Measurements from ENCODE around the gene P2RX1.

The P2RX1 gene

DNA sequence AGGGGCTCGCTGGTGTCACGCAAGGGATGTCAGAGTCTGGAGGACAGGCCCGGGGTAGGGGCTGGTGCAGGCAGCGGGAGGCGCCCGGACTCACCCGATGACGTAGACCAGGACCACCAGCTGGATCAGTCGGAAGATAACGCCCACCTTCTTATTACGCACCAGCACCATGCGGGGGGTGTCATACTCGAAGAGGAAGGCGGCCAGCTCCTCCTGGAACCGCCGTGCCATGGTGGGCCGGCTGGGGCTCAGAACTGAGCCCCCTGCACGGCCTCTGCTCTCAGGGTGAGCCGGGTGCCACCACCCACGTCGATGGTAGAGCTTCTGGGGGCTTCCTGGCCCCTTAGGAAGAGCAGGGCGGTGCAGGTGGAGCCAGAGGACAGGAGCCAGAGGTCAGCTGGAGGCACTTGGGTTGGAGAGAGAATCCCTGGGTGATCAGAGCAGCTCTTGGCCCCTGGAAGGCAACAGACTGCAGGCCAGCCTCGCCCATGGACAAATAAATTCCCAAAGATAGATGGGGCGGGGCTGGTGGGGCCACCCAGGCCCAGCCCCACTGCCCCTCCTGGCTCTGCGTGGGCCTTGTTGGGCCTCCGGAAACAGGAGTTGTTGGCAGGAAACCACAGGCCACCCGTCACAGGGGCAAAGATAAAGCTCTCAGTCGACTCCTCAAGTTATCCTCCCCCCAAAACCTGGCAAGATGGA is at the start of gene P2RX1:
P2RX1 (minus strand) TSS at position 471 of the 702 bp plus-strand sequence; CDS start at position 231, 240 bp downstream.
- H3K4me1 Mint-ChIP-seq = peaks cover 47% of the 10 kb centered on the region
- no peaks in the 10 kb centered on the region for H3K27me3 Mint-ChIP-seq
- no peaks in the 10 kb centered on the region for H3K9me3 Mint-ChIP-seq
- ATAC-seq (replicated peaks; ENCODE audit: extremely low read depth, poor library complexity, severe bottlenecking) (peak; percentile 55), DNase-seq (ENCODE audit: low spot score in 2 of 2) (peak in 1 of 2 donors; percentile 26)
- H3K27ac Mint-ChIP-seq (ENCODE audit: low read depth) = peak within 1 kb of the TSS; percentile 81
- H3K4me3 Mint-ChIP-seq = peak within 1 kb of the TSS; percentile 56
- peaks cover 19% of the 10 kb centered on the region for H3K36me3 Mint-ChIP-seq (ENCODE audit: insufficient read depth)

DNA sequence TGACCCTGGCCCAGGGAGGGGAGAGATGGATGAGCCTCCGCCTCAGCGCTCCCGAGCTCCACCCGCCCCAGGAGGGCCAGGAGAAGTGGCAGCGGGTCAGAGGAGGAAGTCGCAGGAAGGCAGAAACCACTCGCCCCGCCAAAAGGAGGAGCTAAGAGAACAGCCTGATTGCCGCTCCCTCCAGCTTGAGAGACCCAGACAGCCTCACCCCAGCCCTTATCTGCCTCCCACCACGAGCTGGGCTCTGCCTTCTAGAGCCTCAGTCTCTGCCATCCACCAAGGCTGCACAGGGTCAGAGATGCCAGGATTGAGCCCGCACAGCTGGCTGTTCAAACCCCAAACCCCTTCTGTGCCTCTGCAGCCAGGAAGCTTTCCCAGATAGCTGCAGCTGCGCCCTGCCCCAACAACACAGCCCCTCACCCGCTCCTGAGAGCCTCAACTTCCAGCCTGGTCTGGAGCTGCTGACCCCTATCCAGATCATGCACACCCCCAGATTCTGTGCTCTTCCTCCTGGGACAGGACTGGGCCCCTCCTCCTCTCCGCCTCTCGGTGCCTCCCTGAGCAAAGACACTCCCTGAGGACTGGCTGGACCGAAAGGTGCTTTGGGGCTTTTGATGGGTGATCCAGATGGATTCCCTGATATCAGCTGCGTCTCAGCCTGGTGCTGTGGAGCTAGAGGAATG is 49.0 kb upstream of the P2RX1 start:
- DNase-seq (ENCODE audit: low spot score in 2 of 2) (peak; percentile 39 to 55), ATAC-seq (replicated peaks; ENCODE audit: extremely low read depth, poor library complexity, severe bottlenecking) (peak; percentile 57)
- Mint-ChIP-seq H3K4me1 (peaks cover 41% of the 10 kb centered on the region), H3K9me3 (no peaks in the 10 kb centered on the region), H3K27me3 (no peaks in the 10 kb centered on the region), H3K4me3 (peak overlapping the region; percentile 87), H3K36me3 (ENCODE audit: insufficient read depth) (peaks cover 14% of the 10 kb centered on the region), H3K27ac (ENCODE audit: low read depth) (peak overlapping the region; percentile 82)

GRCh38 chr17:3964203-3965117 is 48.2 kb upstream of the P2RX1 start, which contains the start of gene ATP2A3:
TSS of gene ATP2A3 (minus strand) at chr17:3964437. CDS start at chr17:3964291, 146 bp downstream.
- Mint-ChIP-seq H3K27ac (ENCODE audit: low read depth) (peak within 1 kb of the TSS; percentile 82), H3K9me3 (no peaks in the 10 kb centered on the region), H3K36me3 (ENCODE audit: insufficient read depth) (peaks cover 14% of the 10 kb centered on the region), H3K4me3 (peak within 1 kb of the TSS; percentile 90), H3K27me3 (no peaks in the 10 kb centered on the region), H3K4me1 (peaks cover 47% of the 10 kb centered on the region)
- peak; percentile 69 for ATAC-seq (replicated peaks; ENCODE audit: extremely low read depth, poor library complexity, severe bottlenecking)
- peak; percentile 28 to 35 for DNase-seq (ENCODE audit: low spot score in 2 of 2)

DNA sequence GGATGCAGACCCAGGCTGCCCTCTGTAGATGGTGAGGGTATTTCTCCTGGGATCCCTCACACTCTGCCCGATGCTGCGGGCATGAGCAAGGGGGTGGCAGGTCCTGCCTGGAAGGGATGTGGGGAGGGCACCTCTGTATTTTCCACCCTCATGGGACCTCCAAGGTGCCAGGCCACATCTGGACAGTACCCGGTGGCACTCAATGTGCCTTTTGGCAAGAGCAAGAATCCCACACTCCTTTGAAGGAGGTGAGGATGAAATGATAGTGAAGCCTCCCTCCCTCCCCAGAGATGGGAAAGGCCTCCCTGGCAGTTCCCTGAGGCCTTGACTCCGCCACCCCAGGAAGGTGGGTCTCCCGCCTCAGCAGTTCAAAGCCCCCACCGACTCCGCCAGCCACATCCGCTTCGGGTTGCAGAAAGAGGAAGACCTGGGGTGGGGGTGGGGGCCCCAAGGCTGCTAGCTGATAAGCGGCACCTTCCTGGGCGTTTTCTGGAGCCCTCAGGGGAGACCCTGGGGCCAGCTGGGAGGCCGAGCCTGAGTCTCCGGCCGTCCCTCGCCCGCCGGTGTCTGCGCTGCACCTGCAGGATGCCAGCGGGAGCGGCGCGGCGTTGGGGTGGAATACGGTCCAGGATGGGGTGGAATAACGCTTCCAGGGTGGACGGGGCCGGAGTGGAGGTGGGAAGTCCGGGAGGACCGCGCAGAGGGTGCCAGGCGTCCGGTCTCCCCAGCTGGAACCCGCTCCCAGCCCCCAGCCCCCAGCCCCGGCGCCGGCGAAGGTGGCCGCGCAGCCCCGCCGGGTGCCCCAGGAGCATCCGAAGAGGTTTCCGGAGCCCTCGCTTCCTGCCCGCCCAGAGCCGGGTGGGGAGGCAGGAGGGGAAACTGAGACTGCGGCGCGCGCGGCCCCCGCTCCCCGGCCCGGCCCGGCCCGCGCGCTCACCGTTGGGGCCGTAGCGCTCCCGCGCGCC is 47.3 kb upstream of the P2RX1 start:
- Mint-ChIP-seq H3K36me3 (ENCODE audit: insufficient read depth) (peaks cover 16% of the 10 kb centered on the region), H3K27ac (ENCODE audit: low read depth) (peak overlapping the region; percentile 66), H3K9me3 (no peaks in the 10 kb centered on the region), H3K4me3 (peak overlapping the region; percentile 90), H3K4me1 (peaks cover 53% of the 10 kb centered on the region), H3K27me3 (no peaks in the 10 kb centered on the region)
- ATAC-seq (replicated peaks; ENCODE audit: extremely low read depth, poor library complexity, severe bottlenecking) (peak; percentile 57), DNase-seq (ENCODE audit: low spot score in 2 of 2) (peak; percentile 43 to 66)

- Mint-ChIP-seq H3K27ac (ENCODE audit: low read depth) (peak overlapping the region; percentile 66), H3K36me3 (ENCODE audit: insufficient read depth) (peaks cover 16% of the 10 kb centered on the region), H3K9me3 (no peaks in the 10 kb centered on the region), H3K27me3 (no peaks in the 10 kb centered on the region), H3K4me3 (peak overlapping the region; percentile 90), H3K4me1 (peaks cover 59% of the 10 kb centered on the region)
- ATAC-seq (replicated peaks; ENCODE audit: extremely low read depth, poor library complexity, severe bottlenecking) (no peak), DNase-seq (ENCODE audit: low spot score in 2 of 2) (no peak)
Measured at GRCh38 chr17:3962965-3963236, 46.6 kb upstream of the P2RX1 start.

DNA sequence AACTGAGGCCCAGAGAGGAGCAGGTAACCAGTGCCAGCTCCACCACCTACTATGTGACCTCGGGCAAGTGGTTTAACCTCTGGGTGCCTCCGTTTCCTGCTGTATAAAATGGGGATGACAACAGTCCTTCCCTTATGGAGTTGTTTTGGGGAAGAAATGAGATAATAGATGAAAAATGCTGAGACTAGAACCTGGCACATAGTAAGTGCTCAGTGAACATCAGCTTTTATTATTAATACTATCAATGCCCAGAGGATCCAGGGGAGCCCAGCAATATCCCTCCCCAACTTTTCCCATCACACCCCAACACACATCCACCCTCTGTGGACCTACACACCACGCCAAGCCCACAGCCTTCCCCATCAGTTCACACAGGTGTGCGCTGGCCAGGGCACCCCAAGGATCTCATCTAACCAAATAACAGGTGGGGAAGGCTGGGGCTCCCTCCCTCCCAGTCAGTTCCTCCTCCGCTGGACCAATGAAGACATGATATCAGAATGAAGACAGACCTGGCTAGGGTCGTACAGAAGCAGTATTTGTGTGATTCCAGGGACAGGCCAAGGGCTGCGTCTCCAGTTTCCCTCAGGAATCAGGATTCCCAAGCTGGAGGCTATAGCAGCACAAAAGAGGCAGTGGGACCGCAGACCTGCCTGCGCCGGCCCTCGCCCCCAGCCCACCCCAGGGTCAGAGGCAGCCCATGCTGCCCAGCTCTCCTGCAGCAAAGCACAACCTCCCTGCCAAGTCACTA is 46.1 kb upstream of the P2RX1 start:
- Mint-ChIP-seq H3K36me3 (ENCODE audit: insufficient read depth) (peaks cover 16% of the 10 kb centered on the region), H3K27ac (ENCODE audit: low read depth) (peak overlapping the region; percentile 66), H3K4me3 (peak overlapping the region; percentile 90), H3K4me1 (peaks cover 64% of the 10 kb centered on the region), H3K27me3 (no peaks in the 10 kb centered on the region), H3K9me3 (no peaks in the 10 kb centered on the region)
- no peak for ATAC-seq (replicated peaks; ENCODE audit: extremely low read depth, poor library complexity, severe bottlenecking)
- no peak for DNase-seq (ENCODE audit: low spot score in 2 of 2)

DNA sequence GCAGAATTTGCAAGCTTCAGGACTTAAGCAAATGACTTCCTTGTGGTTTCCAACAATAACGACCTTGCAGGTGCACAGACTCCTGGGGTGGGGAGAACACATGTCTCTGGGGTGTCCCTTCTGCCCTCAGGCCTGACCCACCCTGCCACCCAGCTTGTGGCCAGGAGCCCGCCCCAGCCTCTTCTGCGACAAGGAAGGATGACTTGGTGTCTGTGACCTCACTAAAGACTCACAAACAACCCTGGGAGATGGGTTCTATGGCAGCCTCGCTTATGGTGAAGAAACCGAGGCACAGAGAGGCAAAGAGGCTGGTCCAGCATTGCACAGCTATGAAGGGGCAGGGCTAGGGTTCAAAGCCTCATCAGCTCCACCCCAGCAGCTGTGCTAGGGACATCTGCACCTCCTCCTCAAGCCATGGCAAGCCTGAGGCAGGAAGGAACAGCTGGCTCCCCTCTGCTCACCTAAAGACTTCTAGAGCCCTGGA is 45.3 kb upstream of the P2RX1 start:
- Mint-ChIP-seq H3K4me1 (peaks cover 72% of the 10 kb centered on the region), H3K36me3 (ENCODE audit: insufficient read depth) (peaks cover 24% of the 10 kb centered on the region), H3K27ac (ENCODE audit: low read depth) (peak overlapping the region; percentile 66), H3K9me3 (no peaks in the 10 kb centered on the region), H3K4me3 (peak overlapping the region; percentile 90), H3K27me3 (no peaks in the 10 kb centered on the region)
- ATAC-seq (replicated peaks; ENCODE audit: extremely low read depth, poor library complexity, severe bottlenecking) (no peak), DNase-seq (ENCODE audit: low spot score in 2 of 2) (no peak)

DNA sequence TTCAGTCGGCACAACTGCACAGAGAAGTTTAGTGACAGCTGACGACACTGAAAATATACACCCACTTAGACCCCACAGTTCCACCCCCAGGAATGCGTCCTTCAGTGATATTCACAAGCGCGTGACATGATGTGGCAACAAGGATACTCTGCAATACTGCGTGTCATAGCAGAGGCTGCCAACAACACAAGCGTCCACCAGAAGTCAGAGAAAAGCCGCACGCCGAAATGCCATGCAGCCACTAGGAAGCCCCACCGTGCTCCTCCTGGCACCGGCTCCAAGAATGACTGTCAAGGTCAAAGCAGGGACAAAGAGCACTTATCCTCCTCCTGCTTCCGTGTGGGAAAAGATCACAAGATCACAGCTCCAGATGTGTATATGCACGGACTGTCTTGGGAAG is 44.5 kb upstream of the P2RX1 start:
- no peak for ATAC-seq (replicated peaks; ENCODE audit: extremely low read depth, poor library complexity, severe bottlenecking)
- no peaks in the 10 kb centered on the region for H3K27me3 Mint-ChIP-seq
- peaks cover 32% of the 10 kb centered on the region for H3K36me3 Mint-ChIP-seq (ENCODE audit: insufficient read depth)
- peak overlapping the region; percentile 90 for H3K4me3 Mint-ChIP-seq
- no peaks in the 10 kb centered on the region for H3K9me3 Mint-ChIP-seq
- H3K27ac Mint-ChIP-seq (ENCODE audit: low read depth) = no peak overlapping the region
- DNase-seq (ENCODE audit: low spot score in 2 of 2) = no peak
- peaks cover 80% of the 10 kb centered on the region for H3K4me1 Mint-ChIP-seq

DNA sequence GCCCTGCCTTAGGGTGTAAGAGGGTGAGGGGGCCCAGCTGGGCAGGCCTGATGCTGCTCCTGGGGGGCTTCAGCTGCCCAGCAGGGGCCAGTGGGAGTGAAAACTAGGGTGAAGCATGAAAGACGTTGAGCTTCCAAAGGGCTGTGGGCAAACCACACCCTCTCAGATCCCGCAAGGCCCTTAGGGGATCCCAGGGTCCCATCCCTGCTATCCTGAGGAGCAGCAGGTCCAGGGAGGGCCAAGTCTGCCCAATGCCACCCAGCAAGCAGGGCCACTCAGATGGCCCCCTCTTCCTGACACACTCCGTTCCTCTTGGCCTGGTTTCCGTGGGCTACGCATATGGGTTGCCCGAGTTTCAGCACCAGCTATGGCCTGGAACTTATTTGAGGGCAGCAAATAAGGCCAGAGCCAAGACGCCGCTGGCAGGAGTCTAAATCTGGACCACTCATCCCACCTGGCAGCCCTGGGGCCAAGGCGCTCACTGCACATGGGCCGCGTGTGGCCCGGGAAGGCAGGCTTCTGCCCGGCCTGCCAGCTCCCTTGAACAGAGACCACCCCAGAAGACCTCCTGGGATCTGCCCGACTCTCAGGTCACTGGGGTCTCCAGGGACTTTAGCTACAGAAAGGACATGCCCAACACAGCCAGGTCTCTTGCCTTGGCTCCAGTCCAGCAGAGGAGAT is 43.8 kb upstream of the P2RX1 start:
- Mint-ChIP-seq H3K4me1 (peaks cover 74% of the 10 kb centered on the region), H3K36me3 (ENCODE audit: insufficient read depth) (peaks cover 36% of the 10 kb centered on the region), H3K9me3 (no peaks in the 10 kb centered on the region), H3K27ac (ENCODE audit: low read depth) (peak overlapping the region; percentile 39), H3K27me3 (no peaks in the 10 kb centered on the region), H3K4me3 (peak overlapping the region; percentile 90)
- ATAC-seq (replicated peaks; ENCODE audit: extremely low read depth, poor library complexity, severe bottlenecking) (no peak), DNase-seq (ENCODE audit: low spot score in 2 of 2) (no peak)

GRCh38 chr17:3959295-3959899 is 43.1 kb upstream of the P2RX1 start:
- ATAC-seq (replicated peaks; ENCODE audit: extremely low read depth, poor library complexity, severe bottlenecking) (no peak), DNase-seq (ENCODE audit: low spot score in 2 of 2) (no peak)
- peak overlapping the region; percentile 39 for H3K27ac Mint-ChIP-seq (ENCODE audit: low read depth)
- peaks cover 68% of the 10 kb centered on the region for H3K4me1 Mint-ChIP-seq
- no peaks in the 10 kb centered on the region for H3K27me3 Mint-ChIP-seq
- peak overlapping the region; percentile 31 for H3K4me3 Mint-ChIP-seq
- H3K36me3 Mint-ChIP-seq (ENCODE audit: insufficient read depth) = peaks cover 37% of the 10 kb centered on the region
- H3K9me3 Mint-ChIP-seq = no peaks in the 10 kb centered on the region
